Measurements from ENCODE around the gene GRM7. TPM values are rescaled to one million over a fixed set of nuclear protein-coding genes. Genes with fewer than 3 reads are reported as not detected.
A peak's percentile ranks its signal among the peaks of the same experiment; 100 is the strongest.

GRM7 gene
- total and polyA plus RNA-seq, 2 donors (not counting 1 experiment from before 2014, with no cell fraction given), result not detected

DNA sequence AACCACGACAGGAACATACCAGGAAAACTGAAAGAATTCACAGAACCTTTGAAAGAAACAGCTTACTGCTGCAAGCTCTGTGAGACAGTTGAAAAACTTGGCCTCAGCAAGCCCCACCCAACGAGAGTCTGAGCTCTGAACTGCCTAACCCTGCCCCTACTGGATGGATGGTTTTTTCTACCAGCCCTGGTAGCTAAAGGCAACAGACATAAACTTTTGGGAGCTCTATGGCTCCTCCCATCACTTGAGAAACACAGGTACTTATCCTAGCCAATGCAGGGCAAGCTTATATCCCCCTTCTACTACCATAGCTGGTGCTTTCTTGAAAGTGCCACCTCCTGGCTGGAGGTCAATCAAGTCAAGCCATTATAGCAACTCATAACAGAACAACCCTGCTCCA is 471.8 kb downstream of the GRM7 start:
- no peak overlapping the region for H3K27ac ChIP-seq (ENCODE audit: insufficient read depth, low read length)
- no peaks in the 10 kb centered on the region for H3K36me3 ChIP-seq (ENCODE audit: control insufficient read depth, insufficient read depth, low read length)
- no peak overlapping the region for H3K9ac ChIP-seq (ENCODE audit: insufficient read depth, low read length)
- TF ChIP-seq, protein P1, sequence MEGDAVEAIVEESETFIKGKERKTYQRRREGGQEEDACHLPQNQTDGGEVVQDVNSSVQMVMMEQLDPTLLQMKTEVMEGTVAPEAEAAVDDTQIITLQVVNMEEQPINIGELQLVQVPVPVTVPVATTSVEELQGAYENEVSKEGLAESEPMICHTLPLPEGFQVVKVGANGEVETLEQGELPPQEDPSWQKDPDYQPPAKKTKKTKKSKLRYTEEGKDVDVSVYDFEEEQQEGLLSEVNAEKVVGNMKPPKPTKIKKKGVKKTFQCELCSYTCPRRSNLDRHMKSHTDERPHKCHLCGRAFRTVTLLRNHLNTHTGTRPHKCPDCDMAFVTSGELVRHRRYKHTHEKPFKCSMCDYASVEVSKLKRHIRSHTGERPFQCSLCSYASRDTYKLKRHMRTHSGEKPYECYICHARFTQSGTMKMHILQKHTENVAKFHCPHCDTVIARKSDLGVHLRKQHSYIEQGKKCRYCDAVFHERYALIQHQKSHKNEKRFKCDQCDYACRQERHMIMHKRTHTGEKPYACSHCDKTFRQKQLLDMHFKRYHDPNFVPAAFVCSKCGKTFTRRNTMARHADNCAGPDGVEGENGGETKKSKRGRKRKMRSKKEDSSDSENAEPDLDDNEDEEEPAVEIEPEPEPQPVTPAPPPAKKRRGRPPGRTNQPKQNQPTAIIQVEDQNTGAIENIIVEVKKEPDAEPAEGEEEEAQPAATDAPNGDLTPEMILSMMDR (conservative IDR thresholded peaks at IDR 0.05 in 1 of 2, IDR thresholded peaks at IDR 0.05 in 1 of 2; ENCODE audit: low read depth in 1 of 2, low read length in 2 of 2), result no peak
- no peak for TF ChIP-seq EZH2 (IDR thresholded peaks at IDR 0.05; ENCODE audit: low read length, missing control alignments)
- no peak overlapping the region for H3K4me3 ChIP-seq (replicated peaks in 1 of 4; ENCODE audit: control extremely low read depth in 1 of 4, insufficient read depth in 1 of 4, low read depth in 3 of 4, low read length in 4 of 4)
- no peak overlapping the region for H2AFZ ChIP-seq (ENCODE audit: low read length)
- H4K20me1 ChIP-seq (ENCODE audit: control insufficient read depth, extremely low read depth, insufficient read depth, low read length), result no peaks in the 10 kb centered on the region
- H3K9me3 ChIP-seq (ENCODE audit: control insufficient read depth, insufficient read depth, low read depth, low read length), result no peaks in the 10 kb centered on the region
- no peak for DNase-seq (ENCODE audit: low read depth in 2 of 2)
- H3K4me1 ChIP-seq (ENCODE audit: control insufficient read depth, extremely low read depth, insufficient read depth, low read length), result no peaks in the 10 kb centered on the region
- H3K4me2 ChIP-seq (ENCODE audit: extremely low read depth, insufficient read depth, low read length), result no peak overlapping the region
- no peaks in the 10 kb centered on the region for H3K79me2 ChIP-seq (ENCODE audit: control insufficient read depth, insufficient read depth, low read length)
- H3K27me3 ChIP-seq (ENCODE audit: control insufficient read depth, insufficient read depth, low read length), result no peaks in the 10 kb centered on the region

DNA sequence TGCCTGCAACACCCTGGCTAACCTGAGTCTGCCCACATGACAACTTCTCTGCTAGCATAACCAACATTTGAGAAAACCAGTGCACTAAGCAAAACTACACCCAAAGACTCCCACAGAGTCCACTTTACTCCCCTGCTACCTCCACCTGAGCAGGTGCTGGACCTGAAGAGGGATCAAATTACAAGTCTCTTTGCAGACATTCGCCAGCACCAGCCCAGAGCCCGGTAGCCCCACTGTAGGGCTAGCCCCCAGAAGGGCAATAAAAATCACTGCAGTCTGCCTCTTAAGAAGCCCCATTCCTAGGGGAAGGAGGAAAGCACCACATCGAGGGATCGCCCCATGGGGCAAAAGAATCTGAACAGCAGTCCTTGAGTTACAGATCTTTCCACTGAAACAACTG is 472.2 kb downstream of the GRM7 start:
- H4K20me1 ChIP-seq (ENCODE audit: control insufficient read depth, extremely low read depth, insufficient read depth, low read length), result no peaks in the 10 kb centered on the region
- H3K4me2 ChIP-seq (ENCODE audit: extremely low read depth, insufficient read depth, low read length), result no peak overlapping the region
- no peaks in the 10 kb centered on the region for H3K36me3 ChIP-seq (ENCODE audit: control insufficient read depth, insufficient read depth, low read length)
- no peak overlapping the region for H3K9ac ChIP-seq (ENCODE audit: insufficient read depth, low read length)
- H3K27me3 ChIP-seq (ENCODE audit: control insufficient read depth, insufficient read depth, low read length), result no peaks in the 10 kb centered on the region
- no peak for DNase-seq (ENCODE audit: low read depth in 2 of 2)
- no peak overlapping the region for H2AFZ ChIP-seq (ENCODE audit: low read length)
- no peaks in the 10 kb centered on the region for H3K79me2 ChIP-seq (ENCODE audit: control insufficient read depth, insufficient read depth, low read length)
- no peak overlapping the region for H3K4me3 ChIP-seq (replicated peaks in 1 of 4; ENCODE audit: control extremely low read depth in 1 of 4, insufficient read depth in 1 of 4, low read depth in 3 of 4, low read length in 4 of 4)
- H3K4me1 ChIP-seq (ENCODE audit: control insufficient read depth, extremely low read depth, insufficient read depth, low read length), result no peaks in the 10 kb centered on the region
- H3K9me3 ChIP-seq (ENCODE audit: control insufficient read depth, insufficient read depth, low read depth, low read length), result no peaks in the 10 kb centered on the region
- TF ChIP-seq, protein P1 (conservative IDR thresholded peaks at IDR 0.05 in 1 of 2, IDR thresholded peaks at IDR 0.05 in 1 of 2; ENCODE audit: low read depth in 1 of 2, low read length in 2 of 2), result no peak
- TF ChIP-seq EZH2 (IDR thresholded peaks at IDR 0.05; ENCODE audit: low read length, missing control alignments), result no peak
- H3K27ac ChIP-seq (ENCODE audit: insufficient read depth, low read length), result no peak overlapping the region

DNA sequence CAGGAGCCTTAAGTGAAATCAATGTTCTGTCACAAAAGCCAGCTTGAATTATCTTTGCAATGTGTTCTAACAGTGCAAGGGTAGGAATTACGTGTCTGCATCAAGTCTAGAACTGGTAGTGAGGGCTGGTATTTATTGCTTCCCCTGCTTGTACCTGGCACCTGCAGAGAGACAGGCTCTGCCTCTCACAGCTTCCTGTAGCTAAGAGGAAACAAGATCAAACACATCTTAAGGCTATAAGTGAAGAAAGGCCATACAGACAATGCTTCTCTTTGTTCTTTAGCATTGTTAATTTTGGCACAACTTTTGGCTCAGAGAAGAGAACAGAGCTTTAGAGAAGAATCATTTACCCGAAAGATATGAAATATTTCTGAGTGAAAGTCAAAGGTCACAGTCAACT is 479.9 kb downstream of the GRM7 start:
- no peak overlapping the region for H3K9ac ChIP-seq (ENCODE audit: insufficient read depth, low read length)
- H3K27me3 ChIP-seq (ENCODE audit: control insufficient read depth, insufficient read depth, low read length), result no peaks in the 10 kb centered on the region
- no peak overlapping the region for H3K4me2 ChIP-seq (ENCODE audit: extremely low read depth, insufficient read depth, low read length)
- no peak overlapping the region for H3K4me3 ChIP-seq (replicated peaks in 1 of 4; ENCODE audit: control extremely low read depth in 1 of 4, insufficient read depth in 1 of 4, low read depth in 3 of 4, low read length in 4 of 4)
- no peak overlapping the region for H2AFZ ChIP-seq (ENCODE audit: low read length)
- H3K4me1 ChIP-seq (ENCODE audit: control insufficient read depth, extremely low read depth, insufficient read depth, low read length), result no peaks in the 10 kb centered on the region
- no peak overlapping the region for H3K27ac ChIP-seq (ENCODE audit: insufficient read depth, low read length)
- DNase-seq (ENCODE audit: low read depth in 2 of 2), result peak; percentile 8 to 41
- no peaks in the 10 kb centered on the region for H3K36me3 ChIP-seq (ENCODE audit: control insufficient read depth, insufficient read depth, low read length)
- no peaks in the 10 kb centered on the region for H3K79me2 ChIP-seq (ENCODE audit: control insufficient read depth, insufficient read depth, low read length)
- H4K20me1 ChIP-seq (ENCODE audit: control insufficient read depth, extremely low read depth, insufficient read depth, low read length), result no peaks in the 10 kb centered on the region
- no peak for TF ChIP-seq EZH2 (IDR thresholded peaks at IDR 0.05; ENCODE audit: low read length, missing control alignments)
- TF ChIP-seq, protein P1 (conservative IDR thresholded peaks at IDR 0.05 in 1 of 2, IDR thresholded peaks at IDR 0.05 in 1 of 2; ENCODE audit: low read depth in 1 of 2, low read length in 2 of 2), result no peak
- no peaks in the 10 kb centered on the region for H3K9me3 ChIP-seq (ENCODE audit: control insufficient read depth, insufficient read depth, low read depth, low read length)
